SK-N-SH (cell line): Measurements from ENCODE around the gene MAP2K5. TPM values are rescaled to one million over a fixed set of nuclear protein-coding genes. Genes with fewer than 3 reads are reported as not detected.

ENCODE experiments used
- CTCF ChIA-PET: fragments of 300-600, 350-600 bp; formaldehyde crosslinking; extraction: SDS; loops from one replicate; lab custom pipeline; 2021; lab: Yijun Ruan, JAX
- POLR2A ChIA-PET: fragments of 350-600 bp; sonication (Branson Sonifier 250); formaldehyde crosslinking; extraction: SDS; loops from one replicate; lab custom pipeline; 2020; ENCODE audit warnings: antibody characterized with exemption, inconsistent platforms; lab: Yijun Ruan, JAX
- DNase-seq: peaks from one replicate; pipeline ENCODE4 v3.0.0; 2012
- H2AFZ ChIP-seq: fragments of 200-600 bp; sonication (generic); 2 replicates; pipeline ENCODE4 v1.8.1; 2016; ENCODE audit warnings: antibody characterized with exemption, mild to moderate bottlenecking, low read depth
- H3F3A ChIP-seq: fragments of 200-600 bp; sonication (generic); replicated peaks from 2 replicates; pipeline ENCODE3; 2016; ENCODE audit warnings: antibody characterized with exemption, mild to moderate bottlenecking; ENCODE audit not compliant: insufficient read depth
- H3K27ac ChIP-seq, 2 experiments: fragments of 200-500 bp in 1 of 2; fragments of 200-600 bp in 1 of 2; sonication (Bioruptor generic) in 1 of 2; sonication (generic), shearing (Covaris generic) in 1 of 2; 2 replicates each; pipeline versions ENCODE4 v1.5.1 to v1.6.1; 2014 to 2016; ENCODE audit warnings: low read depth in 2 of 2, inconsistent platforms in 1 of 2, low read length in 1 of 2, mild to moderate bottlenecking in 1 of 2, mixed read lengths in 1 of 2
- H3K27me3 ChIP-seq: fragments of 200-600 bp; sonication (generic), shearing (Covaris generic); 2 replicates; pipeline ENCODE4 v1.6.1; 2016; ENCODE audit warnings: mixed run types; ENCODE audit not compliant: insufficient read depth
- H3K36me3 ChIP-seq, 2 experiments: fragments of 200-500 bp in 1 of 2; fragments of 200-600 bp in 1 of 2; sonication (Bioruptor generic) in 1 of 2; sonication (generic) in 1 of 2; replicated peaks in 1 of 2; 2 replicates each; pipeline versions ENCODE3 to v1.5.1; 2014 to 2016; ENCODE audit warnings: low read length in 1 of 2, mild to moderate bottlenecking in 1 of 2; ENCODE audit not compliant: insufficient read depth in 2 of 2, control insufficient read depth in 1 of 2
- H3K4me1 ChIP-seq, 2 experiments: fragments of 200-500 bp in 1 of 2; fragments of 200-600 bp in 1 of 2; sonication (Bioruptor generic) in 1 of 2; sonication (generic), shearing (Covaris generic) in 1 of 2; 2 replicates each; pipeline versions ENCODE4 v1.5.1 to v1.6.1; 2014 to 2016; ENCODE audit warnings: low read depth in 1 of 2, low read length in 1 of 2, mixed run types in 1 of 2; ENCODE audit not compliant: insufficient read depth in 2 of 2, control insufficient read depth in 1 of 2
- H3K4me2 ChIP-seq: fragments of 200-600 bp; sonication (generic), shearing (Covaris generic); 2 replicates; pipeline ENCODE4 v1.6.1; 2017; ENCODE audit warnings: mixed run types
- H3K4me3 ChIP-seq, 2 experiments: fragments of 200-500 bp in 1 of 2; fragments of 200-600 bp in 1 of 2; sonication (Bioruptor generic) in 1 of 2; sonication (generic), shearing (Covaris generic) in 1 of 2; 2 replicates each; pipeline versions ENCODE4 v1.5.1 to v1.8.1; 2014 to 2016; ENCODE audit warnings: low read depth in 2 of 2, inconsistent platforms in 1 of 2, low read length in 1 of 2, mild to moderate bottlenecking in 1 of 2, mixed read lengths in 1 of 2, moderate library complexity in 1 of 2
- H3K79me2 ChIP-seq: fragments of 200-600 bp; sonication (generic); 2 replicates; pipeline ENCODE4 v1.8.1; 2017; ENCODE audit warnings: mild to moderate bottlenecking; ENCODE audit not compliant: insufficient read depth
- H3K9ac ChIP-seq: fragments of 200-600 bp; sonication (generic); 2 replicates; pipeline ENCODE4 v1.6.1; 2017; ENCODE audit warnings: mixed run types
- H3K9me2 ChIP-seq: fragments of 200-600 bp; sonication (generic); 2 replicates; pipeline ENCODE4 v1.6.1; 2017; ENCODE audit warnings: mixed run types
- H3K9me3 ChIP-seq: fragments of 200-600 bp; sonication (generic); 2 replicates; pipeline ENCODE4 v1.6.1; 2017; ENCODE audit warnings: mixed run types, mild to moderate bottlenecking, moderate library complexity
- H4K20me1 ChIP-seq: fragments of 200-600 bp; sonication (generic); 2 replicates; pipeline ENCODE4 v1.6.1; 2017; ENCODE audit warnings: mild to moderate bottlenecking, mixed run types; ENCODE audit not compliant: insufficient read depth
- CHD2 ChIP-seq: fragments of 150-350 bp; IDR thresholded peaks from 2 replicates; pipeline ENCODE4 v1.6.1; 2018; ENCODE audit warnings: low read length; ENCODE audit not compliant: partially characterized antibody
- ELF1 ChIP-seq: IDR thresholded peaks from 2 replicates; pipeline ENCODE4 v1.4.0; 2012
- EP300 ChIP-seq, 2 experiments: IDR thresholded peaks; 2 replicates each; pipeline versions ENCODE4 v1.4.0 to v1.6.1; 2012; ENCODE audit warnings: borderline replicate concordance in 1 of 2, low read depth in 1 of 2, low read length in 1 of 2
- FOSL2 ChIP-seq: IDR thresholded peaks from 2 replicates; pipeline ENCODE4 v1.4.0; 2012; ENCODE audit warnings: low read depth, mild to moderate bottlenecking, moderate library complexity, borderline replicate concordance
- FOXJ3 ChIP-seq: sonication (generic); formaldehyde crosslinking; IDR thresholded peaks from 2 replicates; pipeline ENCODE4 v1.5.1; 2020; ENCODE audit warnings: mild to moderate bottlenecking, missing genetic modification reagents
- FOXM1 ChIP-seq: IDR thresholded peaks from 2 replicates; pipeline ENCODE4 v1.4.0; 2012; ENCODE audit warnings: low read depth, mild to moderate bottlenecking
- GABPA ChIP-seq: IDR thresholded peaks from 2 replicates; pipeline ENCODE4 v1.4.0; 2012; ENCODE audit warnings: low read depth, mild to moderate bottlenecking
- GATA2 ChIP-seq: sonication (generic); formaldehyde crosslinking; IDR thresholded peaks from 2 replicates; pipeline ENCODE4 v1.5.0; 2020; ENCODE audit warnings: mild to moderate bottlenecking, missing genetic modification reagents
- IRF3 ChIP-seq: fragments of 150-350 bp; IDR thresholded peaks from 2 replicates; pipeline ENCODE4 v1.6.1; 2016; ENCODE audit warnings: mild to moderate bottlenecking, low read depth, low read length
- MXI1 ChIP-seq: IDR thresholded peaks from 2 replicates; pipeline ENCODE4 v1.6.1; 2012; ENCODE audit warnings: mild to moderate bottlenecking, low read depth, low read length, improper control_type of control experiment
- NRF1 ChIP-seq: IDR thresholded peaks from 2 replicates; pipeline ENCODE4 v1.6.1; 2012; ENCODE audit warnings: low read depth, mild to moderate bottlenecking, low read length
- RAD21 ChIP-seq: IDR thresholded peaks from 2 replicates; pipeline ENCODE4 v1.6.1; 2012; ENCODE audit warnings: mild to moderate bottlenecking, low read length
- RCOR1 ChIP-seq: fragments of 150-350 bp; IDR thresholded peaks from 2 replicates; pipeline ENCODE4 v1.6.1; 2017; ENCODE audit warnings: antibody characterized with exemption, low read length
- REST ChIP-seq: IDR thresholded peaks from 2 replicates; pipeline ENCODE4 v1.6.1; 2012; ENCODE audit warnings: mild to moderate bottlenecking, low read depth, low read length, moderate library complexity
- RFX5 ChIP-seq: IDR thresholded peaks from 2 replicates; pipeline ENCODE4 v1.6.1; 2012; ENCODE audit warnings: mild to moderate bottlenecking, improper control_type of control experiment, low read length
- SIN3A ChIP-seq: IDR thresholded peaks from 2 replicates; pipeline ENCODE4 v1.6.1; 2012; ENCODE audit warnings: low read depth, mild to moderate bottlenecking, low read length, moderate library complexity, borderline replicate concordance
- TAF1 ChIP-seq: IDR thresholded peaks from 2 replicates; pipeline ENCODE4 v1.6.1; 2012; ENCODE audit warnings: low read depth, mild to moderate bottlenecking, low read length, moderate library complexity, borderline replicate concordance
- TEAD4 ChIP-seq: IDR thresholded peaks from 2 replicates; pipeline ENCODE4 v1.4.0; 2012; ENCODE audit warnings: mild to moderate bottlenecking, borderline replicate concordance; ENCODE audit not compliant: insufficient read depth
- USF1 ChIP-seq: IDR thresholded peaks from 2 replicates; pipeline ENCODE4 v1.4.0; 2012; ENCODE audit warnings: low read depth, borderline replicate concordance
- YY1 ChIP-seq: IDR thresholded peaks from 2 replicates; pipeline ENCODE4 v1.4.0; 2012; ENCODE audit warnings: low read depth, mild to moderate bottlenecking
- ZBTB33 ChIP-seq: IDR thresholded peaks from 2 replicates; pipeline ENCODE4 v1.4.0; 2012; ENCODE audit warnings: low read depth, borderline replicate concordance
- WGBS: methylation state at CpG from one replicate; pipeline ENCODE4 v1.1.6; 2017; ENCODE audit warnings: low lambda C conversion rate; 5-methylcytosine and 5-hydroxymethylcytosine counted together
- polyA plus RNA-seq, 3 experiments: library from polyadenylated mRNA; depleted of rRNA; stranded (reverse); fragments of >200 nt; gene quantifications; 2 replicates each; pipeline ENCODE4 v1.2.3, GENCODE V29; 2012
- TF ChIP-seq, protein P1 (sequence below): IDR thresholded peaks from 2 replicates; pipeline ENCODE4 v1.4.0; 2012; ENCODE audit warnings: low read depth

MAP2K5 gene
- polyA plus RNA-seq, 1 of the 3 experiments (the other 2 are of a cell fraction) = 6.2 TPM

DNA sequence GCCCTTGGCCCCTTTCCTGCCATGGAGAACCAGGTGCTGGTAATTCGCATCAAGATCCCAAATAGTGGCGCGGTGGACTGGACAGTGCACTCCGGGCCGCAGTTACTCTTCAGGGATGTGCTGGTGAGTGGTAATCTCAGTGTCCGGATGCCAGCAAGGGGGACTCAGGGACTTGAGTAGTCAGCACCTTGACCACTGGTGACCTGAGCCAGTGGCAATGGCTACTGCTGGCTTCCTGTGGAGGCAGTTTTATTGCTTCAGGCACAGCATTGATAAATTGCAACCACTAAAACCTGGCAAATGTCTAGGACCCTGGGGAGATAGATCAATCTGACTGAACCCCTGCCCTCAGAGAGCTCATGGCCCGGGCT, 830 bp downstream of the MAP2K5 start (continued):
- no peak for TF ChIP-seq RFX5
- TF ChIP-seq CHD2 = no peak
- TF ChIP-seq USF1 = no peak
- no peak for TF ChIP-seq RCOR1
- TF ChIP-seq GATA2 = no peak
- TF ChIP-seq ELF1 = no peak

- ChIA-PET CTCF (interaction anchor here (0.9 to 1.9 kb wide), 2 partner anchors 22 to 297 kb away, joined by 3 to 4 read pairs; no protein-coding TSS in a partner anchor), POLR2A (no interaction called here)
- no peaks in the 10 kb centered on the region for H4K20me1 ChIP-seq
- H3K36me3 ChIP-seq = peaks cover 0 to 19% of the 10 kb centered on the region in 2 experiments
- H3K9ac ChIP-seq = no peak overlapping the region
- no peaks in the 10 kb centered on the region for H3K27me3 ChIP-seq
- H2AFZ ChIP-seq = no peak overlapping the region
- no peak for TF ChIP-seq FOXM1
- TF ChIP-seq, protein P1, sequence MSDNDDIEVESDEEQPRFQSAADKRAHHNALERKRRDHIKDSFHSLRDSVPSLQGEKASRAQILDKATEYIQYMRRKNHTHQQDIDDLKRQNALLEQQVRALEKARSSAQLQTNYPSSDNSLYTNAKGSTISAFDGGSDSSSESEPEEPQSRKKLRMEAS = no peak
- no peak for TF ChIP-seq EP300 (IDR thresholded peaks at IDR 0.05; ENCODE audit: borderline replicate concordance in 1 of 2, low read depth in 1 of 2, low read length in 1 of 2)
- TF ChIP-seq ZBTB33 = no peak
- TF ChIP-seq RAD21 = no peak
- no peak for TF ChIP-seq RFX5
- no peak for TF ChIP-seq FOSL2
- TF ChIP-seq TAF1 = no peak
- no peak for TF ChIP-seq USF1
- no peak for TF ChIP-seq MXI1
- TF ChIP-seq GATA2 = no peak
- TF ChIP-seq YY1 = no peak
- no peak for TF ChIP-seq REST
- no peak for TF ChIP-seq GABPA
- no peak for TF ChIP-seq SIN3A
- TF ChIP-seq NRF1 = no peak
- TF ChIP-seq IRF3 = no peak
- TF ChIP-seq TEAD4 = no peak
- TF ChIP-seq FOXJ3 (CRISPR knock-in tag) = no peak
- peaks cover 15% of the 10 kb centered on the region for H3F3A ChIP-seq
- DNase-seq = no peak
- no peaks in the 10 kb centered on the region for H3K9me2 ChIP-seq
- H3K9me3 ChIP-seq = no peaks in the 10 kb centered on the region
- no peak overlapping the region for H3K27ac ChIP-seq
- 93% methylated on average over 3 of the region's 3 CpGs for WGBS
- H3K4me3 ChIP-seq = no peak overlapping the region
- H3K4me2 ChIP-seq = no peak overlapping the region; the same call in 1 of the 2 replicates
- peaks cover 23 to 25% of the 10 kb centered on the region in 2 experiments; a peak in 3 of 4 replicates for H3K4me1 ChIP-seq
- peaks cover 24% of the 10 kb centered on the region for H3K79me2 ChIP-seq
These were observed 2.0 kb downstream of the MAP2K5 start for GRCh38 chr15:67544475-67544874.
